GM21737 (cell line): ENCODE data around the gene DUSP8.

Experiments used
- ATAC-seq: cut with Tn5 transposase; IDR thresholded peaks from one replicate; pipeline ENCODE4 v1.9.1; 2021; ENCODE audit warnings: mild to moderate bottlenecking, moderate library complexity; ENCODE audit not compliant: unreplicated experiment

Gene DUSP8

DNA sequence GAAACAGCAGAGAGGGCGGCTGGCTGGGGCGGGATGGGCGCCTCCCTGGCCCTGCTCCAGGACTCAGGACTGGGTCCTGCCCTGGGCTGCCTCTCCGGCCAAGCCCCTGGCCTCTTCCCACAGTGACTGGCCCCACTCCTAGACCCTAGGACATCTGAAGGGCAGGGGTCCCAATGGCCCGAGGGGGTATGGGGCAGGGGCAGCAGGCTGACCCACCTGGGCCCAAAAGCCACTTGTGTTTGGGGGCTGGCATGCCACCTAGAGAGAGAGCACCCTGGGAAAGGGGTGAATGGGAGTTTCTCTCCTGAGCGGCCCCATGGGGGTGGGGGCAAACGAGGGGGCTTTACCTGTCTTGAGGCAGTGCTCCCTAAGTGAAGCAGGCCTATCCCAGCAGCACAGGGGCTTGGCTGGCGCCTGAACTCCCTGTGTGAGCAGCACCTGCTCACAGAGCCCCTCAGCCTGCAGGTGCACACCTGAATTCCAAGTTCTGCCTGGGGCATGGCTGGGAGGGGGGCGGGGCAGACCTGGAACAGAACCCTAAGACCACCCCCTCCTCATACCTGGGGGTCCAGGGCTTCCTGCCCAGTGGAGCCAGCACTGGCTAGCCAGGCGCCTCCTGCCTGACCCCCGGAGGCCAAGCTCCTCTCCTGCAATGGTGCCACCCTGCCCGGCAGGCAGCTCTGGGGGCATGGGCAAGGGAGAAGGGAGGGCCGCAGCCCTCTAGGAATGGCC is 16.9 kb downstream of the DUSP8 start:
- no peak for ATAC-seq

DNA sequence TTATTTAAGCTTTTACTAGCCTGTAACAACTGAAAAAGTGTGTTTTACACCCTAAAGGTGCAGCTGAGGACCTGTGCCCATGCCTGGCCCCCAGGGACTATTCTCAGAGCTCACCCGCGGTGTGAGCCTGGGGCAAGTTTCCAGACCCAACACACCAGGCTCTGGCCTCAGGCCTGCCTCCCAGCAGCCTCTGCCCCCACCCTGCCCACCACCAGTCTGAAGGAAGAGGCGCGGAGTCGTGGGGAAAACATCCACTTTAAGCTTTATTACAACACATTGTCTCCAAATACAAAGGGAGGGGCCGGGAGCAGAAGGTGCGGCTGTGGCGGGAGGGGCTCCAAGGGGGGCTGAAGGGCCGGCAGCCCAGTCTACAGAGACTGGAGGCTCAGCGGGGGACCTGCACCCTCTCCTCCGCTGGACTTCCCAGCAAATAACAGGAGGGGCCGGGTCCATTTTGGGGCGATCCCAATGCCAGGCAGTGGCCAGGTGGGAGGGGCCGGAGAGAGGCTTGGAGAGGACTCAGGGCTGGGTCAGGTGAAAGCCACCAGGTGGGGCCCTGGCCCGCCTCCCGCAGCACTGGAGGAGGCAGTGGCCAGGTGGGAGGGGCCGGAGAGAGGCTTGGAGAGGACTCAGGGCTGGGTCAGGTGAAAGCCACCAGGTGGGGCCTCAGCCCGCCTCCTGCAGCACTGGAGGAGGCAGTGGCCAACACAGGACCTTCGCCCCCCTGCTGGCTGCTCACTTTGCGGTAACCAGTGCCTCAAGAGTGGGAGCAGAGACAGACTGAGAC is 18.1 kb downstream of the DUSP8 start:
- ATAC-seq, result no peak

DNA sequence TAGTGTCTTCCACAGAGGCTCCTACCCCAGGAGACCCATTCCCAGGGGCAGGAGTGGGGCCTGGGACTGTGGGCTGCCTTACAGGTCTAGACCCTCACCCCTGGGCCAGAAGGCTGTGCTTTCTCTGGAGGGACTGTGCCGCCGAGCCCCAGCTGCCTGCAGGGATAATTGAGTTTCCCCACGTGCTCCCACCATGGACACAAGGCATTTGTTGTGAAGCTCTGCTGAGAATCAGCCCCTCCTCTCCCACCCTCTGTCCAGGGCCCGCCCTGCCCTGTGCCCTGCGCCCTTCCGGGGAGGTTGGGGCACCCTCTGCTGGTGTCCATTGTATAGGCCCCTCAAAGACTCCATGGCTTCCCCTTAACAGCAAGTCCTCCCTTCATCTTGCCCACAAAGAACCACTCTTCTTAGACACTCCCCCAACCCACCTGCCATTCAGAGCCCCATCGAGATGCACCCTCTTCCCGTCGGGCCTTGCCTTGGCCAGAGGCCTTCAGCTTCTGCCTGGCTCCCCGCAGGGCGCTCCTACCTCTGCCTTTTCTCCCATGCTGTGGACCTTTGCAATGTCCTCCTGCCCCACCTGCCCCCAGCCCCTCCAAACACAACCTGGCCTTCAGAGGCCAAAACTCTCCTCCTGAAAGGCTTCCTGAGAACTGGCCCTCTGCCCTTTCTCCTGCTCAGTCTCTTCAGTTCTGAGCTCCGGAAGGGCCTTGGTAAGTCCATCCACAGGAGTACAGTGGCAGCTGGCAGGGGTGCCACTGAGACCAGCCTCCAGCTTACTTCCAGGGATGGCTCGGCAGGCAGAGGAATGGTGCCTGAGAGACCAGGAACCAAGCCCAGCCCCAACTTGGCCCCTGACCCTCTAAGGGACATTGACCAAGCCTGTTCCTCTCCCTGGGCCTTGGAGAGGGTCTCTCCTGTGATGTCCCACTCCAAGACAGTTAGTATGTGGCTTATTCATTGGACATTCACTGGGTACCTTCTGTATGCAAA is 22.4 kb downstream of the DUSP8 start:
- no peak for ATAC-seq

DNA sequence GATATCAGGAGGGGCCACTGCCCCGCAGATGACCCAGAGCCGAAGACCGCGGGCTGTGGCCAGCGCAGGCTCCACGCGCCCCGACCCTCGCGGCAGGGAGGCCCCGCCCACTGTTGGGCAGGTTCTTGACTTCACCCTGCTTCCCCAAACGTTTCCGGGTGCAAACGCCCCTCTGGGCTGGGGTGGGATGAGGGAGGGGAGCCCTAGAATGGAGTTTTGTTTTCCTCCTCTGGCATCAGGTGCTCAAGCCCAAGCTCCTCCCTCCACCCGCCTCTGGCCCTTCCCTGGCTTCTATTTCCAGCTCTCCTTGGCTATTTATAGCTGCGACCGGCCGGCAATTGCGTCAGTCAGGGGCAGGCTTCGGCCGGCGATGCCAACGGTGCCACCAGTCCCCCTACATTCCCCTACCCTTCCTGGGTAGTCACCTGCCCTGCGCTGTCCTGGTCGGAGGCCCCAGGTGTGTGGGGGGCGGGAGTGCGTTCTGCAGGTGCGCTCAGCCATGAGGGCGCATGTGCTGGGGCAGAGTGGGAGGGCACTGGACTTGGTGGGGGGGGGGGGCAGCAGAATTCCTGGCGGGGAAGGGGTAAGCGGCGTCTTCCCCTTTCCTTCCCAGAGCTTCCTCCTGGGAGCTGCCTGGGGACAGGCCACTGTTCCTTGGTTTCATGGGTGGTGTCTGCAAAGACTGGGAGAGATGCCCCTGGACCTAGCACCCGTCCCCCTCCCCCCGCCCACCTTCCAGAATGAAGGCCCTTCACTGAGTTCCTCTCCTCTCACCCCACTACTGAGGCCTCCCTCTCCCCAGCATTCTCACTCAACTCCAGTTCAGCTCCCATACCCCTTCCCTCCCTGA is 23.6 kb downstream of the DUSP8 start:
- ATAC-seq, result no peak

DNA sequence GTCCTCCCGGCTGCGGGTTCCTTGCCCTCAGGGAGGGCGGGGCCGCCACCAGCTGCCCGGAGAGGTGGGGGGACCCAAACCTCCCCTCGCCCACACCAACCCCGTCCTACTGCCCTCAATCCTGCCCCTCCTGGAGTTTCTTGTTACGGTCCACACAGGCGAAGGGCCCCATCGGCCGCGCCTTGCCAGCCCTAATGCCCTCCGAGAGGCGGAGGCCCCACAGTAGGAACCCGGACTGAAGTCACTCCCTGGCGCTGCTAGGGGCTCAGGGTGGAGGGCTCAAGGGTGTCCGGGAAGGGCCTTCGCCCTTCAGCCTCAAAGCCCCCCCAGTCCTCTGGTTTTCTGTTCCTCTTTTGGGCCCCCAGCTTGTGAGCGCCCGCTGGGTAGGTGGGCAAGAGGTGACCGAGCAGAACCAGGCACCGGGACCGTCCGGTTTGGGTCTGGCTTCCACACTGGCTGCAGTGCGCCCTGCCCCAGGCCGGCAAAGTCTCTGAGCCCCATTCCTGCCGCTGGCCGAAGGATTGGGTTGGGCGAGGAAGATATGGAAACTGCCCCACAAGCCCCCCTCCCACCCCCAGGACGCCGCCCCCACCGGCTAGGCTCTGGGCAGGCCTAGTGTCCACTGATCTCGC is 24.5 kb downstream of the DUSP8 start:
- ATAC-seq, result no peak

DNA sequence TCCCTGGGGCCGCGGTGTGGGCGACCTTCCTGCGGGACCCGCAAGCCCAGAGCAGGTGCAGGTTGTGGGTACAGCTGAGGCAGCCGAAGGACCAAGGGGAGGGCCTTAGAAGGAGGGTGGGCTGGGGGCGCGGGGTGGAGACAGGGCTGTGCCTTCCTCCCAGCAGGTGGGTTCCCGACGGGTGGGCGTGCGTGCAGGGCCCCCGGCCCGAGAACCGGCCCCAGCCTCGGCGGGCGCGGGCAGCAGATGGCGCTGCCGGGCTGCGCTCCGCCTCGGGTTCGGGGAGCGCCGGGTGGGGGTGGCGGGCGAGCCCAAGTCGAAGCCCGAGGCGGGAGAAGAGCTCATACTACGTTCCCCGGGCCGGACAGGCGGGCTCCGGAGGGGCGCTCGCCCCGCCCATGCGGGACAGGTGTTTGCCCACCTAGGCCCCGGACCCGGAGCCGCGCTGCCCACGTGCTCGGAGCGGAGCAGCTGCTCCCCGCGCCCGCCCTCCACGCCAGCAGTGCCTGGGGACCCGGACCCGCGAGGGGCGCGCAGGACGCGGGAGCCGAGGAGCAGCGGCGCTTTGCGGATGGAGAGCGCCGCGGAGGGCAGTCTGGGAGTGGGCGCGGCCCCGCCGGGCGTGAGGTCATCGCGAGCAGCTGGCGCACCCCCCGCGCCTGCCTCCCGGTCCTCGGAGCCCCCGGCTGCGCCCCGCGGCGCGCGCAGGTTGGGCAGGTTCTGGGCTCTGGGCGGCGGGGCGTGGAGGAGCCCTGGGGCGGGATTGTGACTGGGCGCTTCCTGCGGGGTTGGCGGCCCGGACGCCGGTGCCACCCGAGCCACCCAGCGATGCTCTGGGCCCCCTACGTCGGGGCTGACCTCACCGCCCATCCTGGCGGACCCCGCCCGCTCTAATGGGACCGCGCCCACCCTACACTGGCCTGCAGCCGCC is 25.3 kb downstream of the DUSP8 start:
- no peak for ATAC-seq

DNA sequence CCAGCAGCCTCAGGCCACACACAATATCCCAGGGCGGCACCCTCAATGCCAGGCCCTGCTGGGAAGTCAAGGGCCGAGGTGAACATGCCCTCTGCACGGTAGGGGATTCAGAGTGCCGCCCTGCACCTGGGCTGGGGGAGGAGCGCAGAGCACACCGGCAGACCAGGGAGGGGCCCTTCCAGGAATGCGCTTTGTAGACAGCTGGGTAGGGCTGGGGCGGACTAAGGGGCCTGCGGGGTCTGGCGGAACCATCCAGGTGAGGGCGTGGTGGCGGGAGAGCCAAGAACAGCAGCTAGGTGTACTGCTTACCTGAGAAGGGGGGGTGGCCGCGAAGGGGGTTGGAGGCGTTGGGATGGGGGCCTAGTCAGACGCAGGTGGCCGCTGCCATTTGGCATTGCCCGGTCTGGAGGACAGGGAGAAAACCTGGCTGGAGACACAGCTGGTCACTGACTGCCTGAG is 26.0 kb downstream of the DUSP8 start:
- no peak for ATAC-seq

DNA sequence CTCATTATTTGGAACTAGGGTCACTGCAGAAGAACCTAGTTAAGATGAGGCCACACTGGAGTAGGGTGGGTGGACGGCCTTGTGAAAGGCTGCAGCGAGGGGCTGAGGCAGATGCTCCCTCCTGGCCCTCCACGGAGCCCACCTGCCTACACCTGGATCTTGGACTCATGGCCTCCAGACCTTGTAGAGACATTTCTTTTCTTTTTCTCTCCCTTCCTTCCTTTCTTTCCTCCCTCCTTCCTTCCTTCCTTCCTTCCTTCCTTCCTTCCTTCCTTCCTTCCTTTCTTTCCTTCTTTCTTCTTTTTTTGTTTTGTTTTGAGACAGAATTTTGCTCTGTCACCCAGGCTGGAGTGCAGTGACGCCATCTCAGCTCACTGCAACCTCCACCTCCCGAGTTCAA is 26.6 kb downstream of the DUSP8 start:
- ATAC-seq, result no peak

DNA sequence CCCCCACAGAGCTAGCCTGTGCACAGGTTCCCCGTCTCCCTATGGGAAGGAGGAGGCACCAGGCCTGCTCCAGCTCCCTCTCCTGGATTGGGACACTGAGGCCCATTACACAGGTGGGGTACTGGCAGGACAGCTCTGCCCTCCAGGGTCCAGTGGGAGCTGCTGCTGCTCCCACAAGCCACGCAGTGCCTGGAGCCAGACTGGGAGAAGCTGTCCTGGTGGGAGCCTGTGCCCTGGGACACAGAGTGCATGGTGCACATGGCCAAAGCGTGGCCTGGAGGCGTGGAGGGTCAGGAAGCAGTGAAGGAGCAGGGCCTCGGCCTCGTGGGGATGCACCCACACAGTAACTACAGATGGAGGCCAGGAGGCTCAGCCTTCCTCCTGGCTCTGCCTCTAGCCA is 27.5 kb downstream of the DUSP8 start:
- ATAC-seq, result no peak

DNA sequence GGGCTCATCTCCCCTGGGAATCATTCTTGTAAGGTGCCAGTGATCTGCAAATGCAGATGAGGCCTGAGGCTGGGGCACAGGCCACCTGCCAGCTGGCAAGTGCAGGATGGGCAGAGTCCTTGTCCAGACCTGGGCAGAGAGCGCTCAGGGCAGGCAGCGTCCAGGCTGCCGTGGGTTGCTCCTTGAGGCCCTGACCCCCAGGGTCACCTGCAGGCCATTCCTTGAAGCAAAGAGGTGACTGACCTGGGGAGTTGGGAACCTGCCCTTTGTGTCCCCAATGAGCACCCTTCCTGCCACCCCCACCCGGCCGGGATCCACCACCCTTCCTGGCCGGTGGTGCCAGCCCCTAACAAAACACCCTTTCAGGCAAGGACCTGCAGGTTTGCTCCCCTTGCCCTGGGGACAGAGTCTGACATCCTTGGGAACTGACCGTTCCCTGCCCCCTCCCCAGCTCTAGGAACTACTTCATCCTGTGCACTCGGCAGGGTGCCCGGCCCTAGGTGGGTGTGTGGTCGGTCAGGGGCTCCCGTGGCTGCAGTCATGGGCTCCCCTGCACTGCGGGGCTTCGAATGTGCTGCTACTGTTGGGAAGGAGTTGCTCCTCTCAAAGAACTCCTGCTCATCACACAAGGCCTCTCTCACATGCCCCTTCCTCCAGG is 28.3 kb downstream of the DUSP8 start:
- ATAC-seq, result no peak

DNA sequence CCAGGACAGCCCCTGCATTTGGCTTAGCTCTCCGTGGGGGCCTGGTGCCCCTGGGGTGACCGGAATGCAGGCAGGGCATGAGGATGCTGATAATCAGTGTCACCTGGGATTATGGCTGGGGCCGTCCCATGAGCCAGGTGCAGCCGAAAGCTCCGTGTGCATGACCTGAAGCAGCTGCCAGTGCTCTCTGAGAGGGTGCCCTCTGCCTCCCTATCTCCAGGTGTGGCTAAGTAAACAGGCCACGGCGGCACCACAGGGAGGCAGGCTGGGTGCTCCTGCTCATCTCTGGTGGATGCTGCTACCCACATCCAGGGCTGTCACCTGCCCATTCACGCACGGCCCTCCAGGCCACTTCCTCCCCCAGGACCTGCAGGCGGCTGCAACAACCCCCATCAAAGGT is 29.8 kb downstream of the DUSP8 start:
- ATAC-seq, result no peak

DNA sequence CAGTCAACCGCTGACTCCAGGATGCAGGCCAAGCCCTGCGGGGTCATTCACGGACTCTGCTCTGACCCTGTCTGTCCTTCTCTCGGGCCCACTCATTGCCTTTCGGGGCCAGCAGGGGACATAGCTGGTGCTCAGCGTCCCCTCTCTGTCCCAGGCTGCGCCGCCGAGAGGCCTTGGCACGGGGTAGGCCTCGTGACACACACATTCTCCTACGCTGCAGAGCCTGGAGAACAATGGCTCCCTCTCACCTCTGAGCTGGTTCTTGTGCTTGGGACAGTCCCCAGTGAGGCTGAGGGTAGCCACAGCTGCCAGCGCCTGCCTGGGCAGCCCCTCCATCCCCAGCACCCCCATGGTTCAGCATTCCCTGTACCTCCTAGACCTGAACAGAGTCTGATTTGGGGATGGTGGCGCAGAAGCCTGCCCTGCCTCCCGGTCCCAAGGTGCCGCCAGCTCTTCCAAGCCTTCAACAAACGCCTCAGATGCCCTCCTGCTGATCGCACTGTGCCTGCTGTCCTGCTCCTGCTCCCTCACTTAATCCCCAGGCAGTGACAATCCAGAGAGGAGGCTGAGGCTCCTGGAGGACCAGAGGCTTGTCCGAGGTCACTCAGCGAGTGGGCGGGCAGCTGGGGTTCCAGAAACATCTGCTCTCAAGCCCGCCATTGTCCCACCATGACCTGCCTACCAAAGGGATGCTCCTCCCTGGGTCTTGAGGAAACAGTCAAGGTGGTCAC is 30.4 kb downstream of the DUSP8 start:
- ATAC-seq, result no peak

DNA sequence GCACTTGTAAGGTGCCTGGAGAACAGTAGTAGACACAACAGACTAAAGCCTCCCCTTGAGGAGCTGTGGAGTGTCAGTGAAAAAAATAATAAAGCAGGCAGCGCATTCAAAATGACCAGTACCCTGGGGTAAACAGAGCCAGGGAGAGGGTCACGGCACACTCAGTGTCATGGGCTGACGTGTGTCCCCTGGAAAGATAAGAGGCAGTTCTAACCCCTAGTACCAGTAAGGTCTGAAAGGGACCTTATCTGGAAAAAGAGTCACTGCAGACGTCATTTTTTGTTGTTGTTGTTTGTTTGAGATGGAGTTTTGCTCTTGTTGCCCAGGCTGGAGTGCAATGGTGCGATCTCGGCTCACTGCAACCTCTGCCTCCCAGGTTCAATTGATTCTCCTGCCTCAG is 32.0 kb downstream of the DUSP8 start:
- ATAC-seq, result no peak

DNA sequence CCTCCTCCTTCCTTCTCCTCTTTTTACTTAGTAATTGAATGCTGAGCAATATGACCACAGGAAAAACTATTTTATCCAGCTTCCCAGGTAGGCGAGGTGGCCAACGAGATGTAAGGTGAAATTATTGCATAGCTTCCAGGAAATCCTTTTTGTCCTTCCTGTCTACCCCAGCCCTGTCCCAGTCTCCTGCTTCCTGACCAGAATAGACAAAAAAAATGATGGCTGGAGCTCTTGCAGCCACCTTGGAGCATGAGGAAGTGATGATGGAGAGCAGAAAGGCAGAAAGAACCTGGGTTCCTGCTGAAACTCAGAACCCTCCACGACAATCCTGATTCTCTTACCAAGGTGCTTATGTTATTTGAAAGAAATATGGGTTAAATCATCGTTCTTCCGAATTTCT is 33.9 kb downstream of the DUSP8 start:
- no peak for ATAC-seq

DNA sequence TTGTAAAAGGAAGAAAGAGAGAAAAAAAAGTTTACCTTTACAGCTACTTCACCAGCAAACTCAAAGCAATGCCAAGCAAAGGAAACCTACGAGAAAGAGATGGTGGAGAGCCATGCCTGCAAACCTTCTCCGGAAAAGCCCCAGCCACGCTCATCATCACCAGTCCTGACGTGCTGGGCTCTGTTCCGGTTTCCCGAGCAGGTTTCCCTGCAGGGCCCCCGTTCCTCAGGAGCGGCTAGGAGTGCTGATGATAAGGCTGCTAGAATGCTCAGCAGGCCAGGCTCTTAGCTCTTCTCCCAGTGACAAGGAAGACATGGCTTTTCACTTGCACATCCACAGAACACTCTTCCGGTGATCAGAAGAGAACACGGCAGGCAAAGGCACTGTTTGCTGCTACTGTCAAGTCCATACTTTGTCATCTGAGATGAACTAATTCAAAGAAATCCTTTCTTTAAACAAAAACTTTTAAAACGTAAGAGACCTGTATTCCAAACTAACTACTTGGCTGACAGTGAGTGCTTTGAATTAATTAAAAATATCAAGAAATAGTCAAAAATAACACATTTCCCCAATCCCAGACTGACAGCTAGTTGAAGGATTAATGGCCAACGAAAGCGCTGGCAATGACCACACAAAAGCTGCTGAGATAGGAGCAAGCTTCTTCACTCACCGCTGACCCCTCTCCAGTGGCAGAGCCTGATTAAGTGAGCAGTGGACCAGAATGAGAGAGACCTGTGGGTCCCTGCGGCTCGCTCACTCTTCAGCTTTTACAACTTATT is 35.8 kb downstream of the DUSP8 start:
- ATAC-seq, result no peak

DNA sequence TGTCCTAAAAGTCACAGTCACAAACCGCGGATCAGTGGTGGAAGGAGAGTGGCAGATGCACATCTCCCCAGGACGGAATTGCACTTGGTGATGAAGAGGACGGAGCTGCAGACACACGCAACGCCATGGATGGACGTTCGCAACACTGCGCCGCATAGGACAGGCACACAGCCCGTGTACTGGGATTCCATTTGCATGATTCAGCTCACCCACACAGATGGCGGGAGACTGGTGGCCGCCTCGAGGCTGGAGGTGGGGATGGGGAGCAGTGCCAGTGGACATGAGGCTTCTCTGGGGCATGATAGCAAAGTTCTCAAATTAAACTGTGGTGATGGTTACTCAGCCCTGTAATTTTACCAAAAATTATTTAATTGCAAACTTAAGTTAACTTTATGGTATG is 37.4 kb downstream of the DUSP8 start:
- ATAC-seq, result no peak

DNA sequence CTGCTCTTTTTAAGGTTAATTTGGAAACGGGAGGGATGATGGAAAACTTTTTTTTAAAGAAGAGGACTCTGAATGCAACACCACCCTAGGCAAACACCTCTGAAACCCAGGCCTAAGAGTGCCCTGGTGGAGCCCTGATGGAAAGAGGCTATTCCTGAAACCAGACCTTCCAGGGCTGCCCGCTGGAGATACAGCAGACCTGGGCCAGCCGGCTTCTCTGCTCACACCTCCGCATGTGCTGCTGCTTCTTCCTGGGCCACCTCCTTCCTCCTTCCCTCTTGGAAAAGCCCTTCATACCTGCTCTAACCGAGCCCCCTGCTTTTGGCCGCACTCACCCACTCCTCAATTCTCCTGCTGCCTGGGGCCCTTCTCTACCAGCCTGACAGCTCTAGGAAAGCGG is 37.9 kb downstream of the DUSP8 start:
- no peak for ATAC-seq
